Lower leg skin (tissue), 4 donors: ENCODE measurements around the gene WFDC10A. TPM values are rescaled to one million over a fixed set of nuclear protein-coding genes. Genes with fewer than 3 reads are reported as not detected.

ENCODE experiments used
- DNase-seq, 2 donors: peaks; one replicate each; pipeline ENCODE4 v3.0.0-alpha.2; 2019; ENCODE audit warnings: low spot score in 2 of 2
- H3K4me3 ChIP-seq: fragments of 200-600 bp; sonication (generic); 2 replicates; pipeline ENCODE4 v1.5.1; 2017; ENCODE audit warnings: mild to moderate bottlenecking, low read depth; ENCODE audit not compliant: poor library complexity, severe bottlenecking
- POLR2A ChIP-seq, 2 donors: fragments of 450-650 bp; IDR thresholded peaks; one replicate each; pipeline ENCODE4 v1.6.1; 2016 to 2017; ENCODE audit warnings: antibody characterized with exemption in 2 of 2, mild to moderate bottlenecking in 1 of 2, moderate library complexity in 1 of 2
- WGBS, 2 donors: methylation state at CpG; one replicate each; pipeline ENCODE4 v1.1.5; 2018; 5-methylcytosine and 5-hydroxymethylcytosine counted together
- intact Hi-C: fragments of 100-400 bp; cut with DNase I; formaldehyde crosslinking; loops from one replicate; pipeline ENCODE4 v1.15.0; 2023; ENCODE audit warnings: low total_unique reads
- total RNA-seq, 4 donors: library from RNA; depleted of rRNA; stranded (reverse); fragments of >200 nt; gene quantifications; one replicate each; pipeline ENCODE4 v1.1.0, GENCODE V29; 2016
- TF ChIP-seq, protein P1 (sequence below), 3 donors: fragments of 450-650 bp; IDR thresholded peaks; one replicate each; pipeline ENCODE4 v1.5.1; 2016; ENCODE audit warnings: antibody characterized with exemption in 3 of 3, mild to moderate bottlenecking in 3 of 3, moderate library complexity in 2 of 3

WFDC10A gene
- total RNA-seq, 4 donors from 2014 or later: not detected

- TF ChIP-seq, protein P1, sequence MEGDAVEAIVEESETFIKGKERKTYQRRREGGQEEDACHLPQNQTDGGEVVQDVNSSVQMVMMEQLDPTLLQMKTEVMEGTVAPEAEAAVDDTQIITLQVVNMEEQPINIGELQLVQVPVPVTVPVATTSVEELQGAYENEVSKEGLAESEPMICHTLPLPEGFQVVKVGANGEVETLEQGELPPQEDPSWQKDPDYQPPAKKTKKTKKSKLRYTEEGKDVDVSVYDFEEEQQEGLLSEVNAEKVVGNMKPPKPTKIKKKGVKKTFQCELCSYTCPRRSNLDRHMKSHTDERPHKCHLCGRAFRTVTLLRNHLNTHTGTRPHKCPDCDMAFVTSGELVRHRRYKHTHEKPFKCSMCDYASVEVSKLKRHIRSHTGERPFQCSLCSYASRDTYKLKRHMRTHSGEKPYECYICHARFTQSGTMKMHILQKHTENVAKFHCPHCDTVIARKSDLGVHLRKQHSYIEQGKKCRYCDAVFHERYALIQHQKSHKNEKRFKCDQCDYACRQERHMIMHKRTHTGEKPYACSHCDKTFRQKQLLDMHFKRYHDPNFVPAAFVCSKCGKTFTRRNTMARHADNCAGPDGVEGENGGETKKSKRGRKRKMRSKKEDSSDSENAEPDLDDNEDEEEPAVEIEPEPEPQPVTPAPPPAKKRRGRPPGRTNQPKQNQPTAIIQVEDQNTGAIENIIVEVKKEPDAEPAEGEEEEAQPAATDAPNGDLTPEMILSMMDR (IDR thresholded peaks at IDR 0.05): no peak
- no peak for TF ChIP-seq POLR2A (IDR thresholded peaks at IDR 0.05)
- intact Hi-C loops: no loop called here
Measured at GRCh38 chr20:45617591-45617990, 11.9 kb upstream of the WFDC10A start.

GRCh38 chr20:45621593-45621992, 7.9 kb upstream of the WFDC10A start:
- no peak for DNase-seq
- intact Hi-C loops: no loop called here
- WGBS, 2 donors: 84 to 89% methylated on average over 2 of the region's 2 CpGs
- H3K4me3 ChIP-seq: no peak overlapping the region
- no peak for TF ChIP-seq POLR2A (IDR thresholded peaks at IDR 0.05)
- TF ChIP-seq, protein P1 (IDR thresholded peaks at IDR 0.05): no peak

More at GRCh38 chr20:45617591-45617990, 11.9 kb upstream of the WFDC10A start:
- DNase-seq: no peak
- H3K4me3 ChIP-seq: no peak overlapping the region
- 90 to 95% methylated on average over 2 of the region's 2 CpGs for WGBS, 2 donors

GRCh38 chr20:45626540-45626939, 3.0 kb upstream of the WFDC10A start:
- no peak for TF ChIP-seq POLR2A (IDR thresholded peaks at IDR 0.05)
- TF ChIP-seq, protein P1 (IDR thresholded peaks at IDR 0.05): no peak
- no peak overlapping the region for H3K4me3 ChIP-seq
- 72 to 79% methylated on average over 2 of the region's 2 CpGs for WGBS, 2 donors
- intact Hi-C loops: no loop called here
- DNase-seq: no peak

DNA sequence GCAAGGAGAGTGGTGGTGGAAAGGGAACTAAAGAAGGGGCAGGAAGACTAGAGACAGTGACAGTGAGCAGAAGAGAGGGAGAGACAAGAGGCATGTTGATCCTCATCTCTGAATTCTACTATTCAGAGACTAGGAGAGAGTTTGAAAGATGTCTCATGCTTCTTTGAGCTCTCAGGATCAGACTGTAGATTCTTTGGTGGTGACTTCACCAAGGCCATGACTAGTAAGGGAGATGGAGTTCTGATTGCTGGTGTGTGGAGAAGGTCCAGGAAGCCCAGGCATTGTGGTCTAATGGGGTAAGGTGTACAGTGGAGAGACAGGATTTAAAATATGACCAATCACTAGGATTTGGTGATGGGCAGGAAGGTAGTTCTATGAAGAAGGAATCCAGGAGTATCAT, 832 bp downstream of the WFDC10A start:
- intact Hi-C loops: no loop called here
- TF ChIP-seq, protein P1 (IDR thresholded peaks at IDR 0.05): no peak
- TF ChIP-seq POLR2A (IDR thresholded peaks at IDR 0.05): no peak
- no peak overlapping the region for H3K4me3 ChIP-seq
- DNase-seq: no peak

DNA sequence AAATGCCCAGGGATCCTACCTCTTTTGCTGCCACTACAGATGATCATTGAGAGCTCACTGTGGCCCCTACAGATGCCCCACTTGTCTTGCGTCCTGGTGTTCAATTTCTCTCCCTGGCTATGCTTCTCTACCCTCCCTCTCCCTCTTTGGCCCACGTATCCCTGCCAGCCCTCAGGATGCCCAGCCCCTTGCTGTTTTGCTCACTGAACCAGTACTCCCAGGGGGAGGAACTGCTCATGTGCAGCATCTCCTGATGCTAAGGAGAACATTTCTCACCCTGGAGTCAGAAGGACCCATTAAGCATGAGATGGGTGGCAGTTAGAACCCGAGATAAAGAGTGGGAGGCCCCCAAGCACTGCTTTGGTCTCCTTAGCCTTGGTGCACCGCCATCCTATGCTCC, 1.6 kb downstream of the WFDC10A start, which contains the start of gene WFDC9:
TSS of gene WFDC9 (minus strand) at position 101 of the 400 bp plus-strand sequence. CDS start 21,103 bp downstream, outside the sequence.
- WGBS, 2 donors: 65 to 71% methylated on average over 4 of the region's 4 CpGs
- no peak for TF ChIP-seq POLR2A (IDR thresholded peaks at IDR 0.05)
- TF ChIP-seq, protein P1 (IDR thresholded peaks at IDR 0.05): no peak
- intact Hi-C loops: no loop called here
- DNase-seq: no peak
- H3K4me3 ChIP-seq: no peak within 1 kb of the TSS

DNA sequence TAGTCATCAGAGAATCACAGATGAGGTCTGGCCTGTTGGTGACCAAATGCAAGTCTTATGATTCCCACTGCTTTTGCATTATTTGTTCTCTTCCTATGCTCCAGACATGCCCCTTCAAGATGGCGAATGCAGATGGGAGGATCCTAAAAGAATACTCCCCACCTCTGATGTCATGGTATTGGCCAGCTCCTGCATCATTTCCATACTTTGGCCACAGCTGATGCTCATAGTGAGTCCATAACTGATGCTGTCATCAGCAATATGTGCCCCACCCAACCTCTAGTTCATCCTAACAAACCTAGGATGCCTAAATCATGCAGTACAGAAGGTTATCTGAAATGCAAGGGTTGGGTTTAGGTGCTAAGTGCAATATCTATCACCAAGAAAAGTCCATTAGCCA, 7.0 kb downstream of the WFDC10A start:
- H3K4me3 ChIP-seq: no peak overlapping the region
- no peak for DNase-seq
- TF ChIP-seq, protein P1 (IDR thresholded peaks at IDR 0.05): no peak
- TF ChIP-seq POLR2A (IDR thresholded peaks at IDR 0.05): no peak
- WGBS, 2 donors: 83 to 90% methylated on average over 1 of the region's 1 CpG
- intact Hi-C loops: no loop called here
